Stimulated activated CD4-positive, alpha-beta T cell treated with anti-CD3 and anti-CD28 coated beads, Interleukin-15, amount 100 ng/mL, for 24 hours (primary cell): Measurements from ENCODE around the gene NRN1.
A peak's percentile ranks its signal among the peaks of the same experiment; 100 is the strongest.
"Not testable (repeated sequence)": the region's sequence is repeated elsewhere in the genome, so short reads cannot be mapped to it uniquely, and the experiment has no call there.

Experiments
- DNase-seq: peaks from one replicate; pipeline ENCODE4 v3.0.0-alpha.2; 2020

NRN1 gene

GRCh38 chr6:5979650-5980420 lies 26.9 kb downstream of the NRN1 start:
- no peak for DNase-seq

GRCh38 chr6:5976811-5977210 lies 29.9 kb downstream of the NRN1 start:
- DNase-seq = no peak

- DNase-seq = no peak
Observed at GRCh38 chr6:5968817-5969734, 37.6 kb downstream of the NRN1 start.

DNA sequence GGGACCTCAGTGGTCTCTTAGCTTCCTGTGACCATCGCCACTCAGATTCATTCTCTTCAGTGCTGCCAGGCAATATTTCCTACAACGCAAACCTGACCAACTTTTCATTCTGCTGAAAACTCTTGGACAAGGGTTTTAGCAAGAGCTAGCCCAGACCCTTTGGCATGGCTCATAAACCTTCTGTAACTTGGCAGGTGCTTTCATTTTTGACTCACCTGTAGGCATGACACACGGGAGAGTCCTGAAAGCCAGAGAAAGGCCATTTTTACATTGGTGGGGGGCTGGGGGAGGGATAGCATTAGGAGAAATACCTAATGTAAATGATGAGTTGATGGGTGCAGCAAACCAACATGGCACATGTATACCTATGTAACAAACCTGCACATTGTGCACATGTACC lies 38.7 kb downstream of the NRN1 start:
- not testable (repeated sequence) for DNase-seq

DNA sequence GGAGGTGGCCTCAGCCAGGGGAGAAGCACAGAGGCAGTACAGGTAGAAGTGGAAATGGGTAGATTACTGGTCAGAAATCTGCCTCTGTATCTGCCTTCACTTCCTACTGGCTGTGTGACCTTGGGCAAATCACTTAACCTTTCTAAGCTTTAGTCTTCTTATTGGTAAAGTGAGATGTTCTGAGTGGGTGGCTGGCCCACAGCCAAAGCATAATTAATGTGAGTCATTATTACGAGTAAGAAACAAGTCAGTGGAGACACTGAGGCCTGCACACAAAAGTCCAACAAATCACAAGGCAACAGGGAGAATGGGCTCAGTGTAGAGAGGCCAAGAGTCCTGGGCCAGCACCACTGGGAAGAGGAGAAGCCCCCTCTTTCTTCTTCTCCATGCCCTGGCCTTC lies 39.1 kb downstream of the NRN1 start:
- no peak for DNase-seq

DNA sequence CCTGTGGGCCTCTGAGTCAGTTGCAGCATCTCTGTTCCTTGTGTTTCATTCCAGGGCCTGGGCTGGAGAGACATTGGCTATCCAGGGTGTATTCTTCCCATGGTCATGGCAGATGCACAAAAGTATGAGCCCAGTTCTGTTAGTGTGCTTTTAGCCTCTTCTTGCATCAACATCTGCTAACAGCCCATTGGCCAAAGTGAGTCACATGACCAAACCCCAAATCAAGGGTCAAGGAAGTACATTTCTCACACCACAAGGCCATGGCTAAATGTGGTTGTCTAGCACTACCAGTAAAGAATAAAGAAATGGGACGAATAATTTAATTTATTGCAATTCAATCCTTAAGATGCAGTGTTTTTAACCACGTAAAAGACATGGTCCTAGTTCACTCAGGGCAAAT lies 43.9 kb downstream of the NRN1 start:
- DNase-seq = no peak

DNA sequence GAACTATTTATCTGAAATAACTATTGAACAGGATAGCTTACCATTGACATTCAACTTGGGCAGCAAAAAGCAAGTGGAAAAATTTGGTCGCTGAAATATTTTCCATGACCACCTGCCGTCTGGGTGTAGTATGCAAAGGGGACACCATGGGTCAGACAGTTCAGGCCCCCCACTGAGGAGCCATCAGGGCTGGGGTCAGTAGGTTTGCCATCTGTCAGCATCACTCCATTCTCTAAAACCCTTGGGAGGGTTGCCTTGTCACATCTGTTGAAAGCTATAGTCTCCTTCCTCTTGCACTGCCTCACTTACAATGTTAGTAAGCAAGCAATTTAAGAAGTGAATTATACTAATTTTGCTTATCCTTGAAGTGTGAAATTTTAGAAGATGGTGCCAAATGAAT lies 44.9 kb downstream of the NRN1 start:
- DNase-seq = no peak

DNA sequence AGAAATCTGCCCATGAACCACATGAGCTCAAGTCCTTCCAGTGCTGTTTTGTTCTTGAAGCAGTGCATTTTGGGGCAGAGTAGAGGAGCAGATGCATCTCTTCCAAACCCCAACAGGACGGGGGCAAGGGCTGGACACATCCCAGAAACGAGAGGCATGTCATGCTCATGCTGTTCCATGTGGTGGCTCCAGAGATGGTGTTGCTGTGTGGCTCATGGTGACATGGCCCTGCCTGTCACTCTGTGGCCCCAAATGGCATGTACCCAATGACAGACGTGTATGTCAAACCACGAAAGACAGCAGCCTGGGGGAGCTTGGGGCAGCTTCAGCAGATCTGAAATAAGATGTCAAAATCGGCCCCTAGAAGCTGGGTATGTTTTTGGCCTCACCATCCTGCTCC lies 46.3 kb downstream of the NRN1 start:
- no peak for DNase-seq

DNA sequence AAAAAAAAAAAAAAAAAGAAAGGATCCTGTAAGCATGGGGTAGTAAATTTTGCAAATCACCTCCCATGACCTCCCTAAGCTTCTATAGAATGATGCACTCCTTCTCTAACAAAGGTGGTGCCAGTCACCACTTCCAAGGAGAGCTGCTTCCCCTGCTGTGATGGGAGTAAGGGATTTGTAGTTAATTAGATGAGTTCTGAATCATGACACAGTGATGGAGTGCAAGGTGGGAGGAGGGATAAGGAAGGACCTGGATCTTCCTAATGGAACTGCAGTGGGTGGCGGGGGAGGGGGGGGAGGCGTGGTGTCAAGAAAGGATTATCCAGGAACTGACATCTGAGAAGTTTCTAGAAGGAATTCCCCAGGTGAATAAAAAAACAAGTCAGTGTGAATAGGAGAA lies 47.8 kb downstream of the NRN1 start:
- DNase-seq = no peak

- no peak for DNase-seq
Observed at GRCh38 chr6:5956939-5957338, 49.8 kb downstream of the NRN1 start.

DNA sequence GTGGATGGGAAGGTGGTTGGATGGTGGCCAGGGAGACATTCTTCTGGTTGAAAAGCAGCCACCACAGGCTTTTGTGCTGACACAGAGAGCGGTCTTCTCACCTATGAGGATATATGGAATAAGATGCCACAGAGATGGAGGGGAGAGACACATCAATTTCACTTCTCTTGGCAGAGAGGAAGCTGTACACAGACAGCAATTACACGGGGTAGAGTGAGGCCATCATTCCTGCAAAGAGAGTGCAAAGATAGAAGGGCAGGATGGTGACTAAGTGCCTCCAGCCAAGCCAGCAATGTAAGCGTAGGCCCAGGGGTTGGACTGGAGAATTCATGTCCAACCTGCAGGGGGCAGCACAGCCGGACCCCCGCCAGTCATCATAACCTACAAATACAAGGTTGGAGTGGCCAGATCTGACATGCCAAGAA lies 56.4 kb downstream of the NRN1 start:
- peak; percentile 27 for DNase-seq
